CD4-positive, alpha-beta T cell treated with Interleukin-4 for 1 hour (primary cell): ENCODE results near the gene ERLIN1.
"Not testable (repeated sequence)": the region's sequence is repeated elsewhere in the genome, so short reads cannot be mapped to it uniquely, and the experiment has no call there.

Experiments used
- DNase-seq, 2 donors: peaks; one replicate each; pipeline ENCODE4 v3.0.0-alpha.2; 2020 to 2022

The ERLIN1 gene

DNA sequence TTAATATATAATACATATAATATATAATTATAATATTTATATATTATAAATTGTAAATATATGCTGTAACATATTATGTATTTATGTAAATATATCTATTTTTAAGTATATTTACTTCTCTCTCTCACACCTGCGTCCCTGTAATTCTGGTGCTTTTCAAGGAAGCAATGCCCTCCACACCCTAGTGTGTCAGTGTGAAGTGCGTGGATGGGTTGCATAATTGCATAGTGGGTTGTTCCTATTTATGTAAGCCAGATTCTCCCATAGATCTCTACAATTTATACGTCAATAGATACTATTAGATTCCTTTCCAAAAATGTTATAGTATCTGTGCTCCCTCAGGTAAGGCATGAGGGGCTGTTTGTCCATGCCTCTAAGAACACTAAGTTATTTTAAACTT lies 54.3 kb downstream of the ERLIN1 start:
- no peak for DNase-seq

DNA sequence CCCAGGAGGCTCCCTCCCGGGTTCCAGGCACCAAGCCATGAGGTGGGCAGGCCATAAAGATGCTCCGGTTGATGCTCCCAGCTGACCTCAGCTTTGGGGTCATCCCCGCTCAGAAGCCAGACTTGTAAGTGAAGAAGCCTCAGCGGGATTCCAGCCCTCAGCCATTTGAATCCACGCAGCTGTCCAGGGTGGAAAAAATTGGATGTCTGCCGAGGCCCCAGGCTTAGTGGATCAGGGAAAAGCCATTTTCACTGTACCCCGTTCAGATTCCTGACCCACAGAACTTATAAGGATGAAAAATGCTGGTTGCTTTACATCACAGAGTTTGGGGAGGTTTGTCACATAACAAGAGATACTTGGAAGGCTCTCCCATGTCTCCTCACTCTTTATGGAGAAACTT lies 55.0 kb downstream of the ERLIN1 start:
- no peak for DNase-seq

DNA sequence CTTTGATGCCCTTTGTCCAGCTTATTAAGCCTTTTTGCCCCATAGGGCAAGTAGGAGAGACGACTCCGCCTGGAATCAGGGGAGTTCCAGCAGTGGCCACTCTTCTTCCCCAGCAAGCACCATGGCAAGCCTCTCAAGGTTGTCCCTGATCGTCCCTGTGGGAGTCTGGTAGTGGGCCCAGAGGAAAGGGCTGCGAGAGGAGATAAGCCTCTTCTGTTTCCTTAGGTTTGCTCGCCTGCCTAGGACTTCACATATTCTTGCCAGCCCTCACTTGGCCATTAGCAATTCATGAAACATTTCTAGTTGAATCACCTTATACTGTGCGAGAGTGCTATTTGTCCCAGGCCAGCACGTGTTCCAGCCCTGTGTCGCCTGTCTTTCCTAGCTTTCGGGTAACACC lies 56.4 kb downstream of the ERLIN1 start:
- DNase-seq: no peak

DNA sequence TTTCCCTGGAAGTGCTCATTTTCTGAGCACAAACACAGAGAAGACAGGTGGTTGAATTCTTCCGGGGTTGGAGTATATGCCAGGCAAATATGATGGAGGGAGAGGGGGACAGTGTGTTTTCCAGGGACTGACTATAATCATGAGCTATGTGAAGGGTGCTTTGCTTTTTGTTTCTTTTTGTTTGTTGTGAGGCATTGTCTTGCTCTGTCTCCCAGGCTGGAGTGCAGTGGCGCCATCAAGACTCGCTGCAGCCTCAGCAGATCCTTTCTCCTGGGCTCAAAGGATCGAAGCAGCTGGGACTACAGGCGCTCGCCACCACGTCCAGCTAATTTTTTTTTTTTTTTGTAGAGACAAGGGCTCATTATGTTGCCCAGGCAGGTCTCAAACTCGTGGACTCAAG lies 56.9 kb downstream of the ERLIN1 start:
- no peak for DNase-seq

DNA sequence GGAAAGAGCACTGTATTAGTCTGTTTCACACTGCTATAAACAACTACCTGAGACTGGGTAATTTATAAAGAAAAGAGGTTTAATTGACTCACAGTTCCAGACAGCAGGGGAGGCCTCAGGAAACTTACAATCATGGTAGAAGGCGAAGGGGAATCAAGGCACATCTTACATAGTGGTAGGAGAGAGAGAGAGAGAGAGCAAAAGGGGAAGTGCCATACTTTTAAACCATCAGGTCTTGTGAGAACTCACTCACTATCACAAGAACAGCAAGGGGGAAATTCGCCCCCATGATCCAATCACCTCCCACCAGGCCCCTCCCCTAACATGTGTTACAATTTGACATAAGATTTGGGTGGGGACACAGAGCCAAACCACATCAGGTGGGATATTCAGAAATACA lies 60.5 kb downstream of the ERLIN1 start:
- not testable (repeated sequence) for DNase-seq

DNA sequence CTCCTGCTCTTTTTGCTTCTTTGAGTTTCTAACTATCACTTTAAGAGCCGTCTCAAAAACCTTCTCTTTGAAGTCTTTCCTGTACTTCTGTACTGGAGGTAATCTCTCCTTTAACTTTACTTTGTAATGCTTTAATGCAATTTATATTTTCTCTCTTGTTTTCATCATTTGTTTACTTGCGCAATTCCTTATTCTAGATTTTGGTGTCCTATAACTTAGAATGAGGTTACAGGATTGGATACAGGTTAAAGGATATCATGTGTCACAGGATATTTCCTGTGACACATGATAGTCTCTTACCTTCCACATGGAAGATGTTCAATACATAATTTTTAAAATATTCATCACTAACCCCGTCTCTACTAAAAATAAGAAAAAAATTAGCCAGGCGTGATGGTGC lies 61.7 kb downstream of the ERLIN1 start:
- no peak for DNase-seq

DNA sequence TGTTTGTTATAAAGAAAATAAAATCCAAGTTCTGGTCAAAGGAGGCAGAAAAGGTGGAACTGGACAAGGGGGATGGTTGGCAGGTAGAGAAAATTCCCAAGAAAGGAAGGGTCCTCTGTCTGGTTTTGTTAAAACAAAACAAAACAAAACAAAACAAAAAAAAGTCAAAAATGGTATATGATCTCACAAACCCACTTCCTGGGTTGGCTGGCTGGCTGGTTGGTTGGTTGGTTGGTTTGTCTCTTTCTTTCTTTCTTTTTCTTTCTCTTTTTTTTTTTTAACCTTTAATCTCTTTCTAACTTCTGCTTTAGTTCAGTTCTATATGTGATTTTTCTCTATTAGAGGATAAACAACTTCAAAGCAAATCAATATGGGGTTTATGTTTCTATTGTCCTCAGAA lies 63.0 kb downstream of the ERLIN1 start:
- DNase-seq: no peak

DNA sequence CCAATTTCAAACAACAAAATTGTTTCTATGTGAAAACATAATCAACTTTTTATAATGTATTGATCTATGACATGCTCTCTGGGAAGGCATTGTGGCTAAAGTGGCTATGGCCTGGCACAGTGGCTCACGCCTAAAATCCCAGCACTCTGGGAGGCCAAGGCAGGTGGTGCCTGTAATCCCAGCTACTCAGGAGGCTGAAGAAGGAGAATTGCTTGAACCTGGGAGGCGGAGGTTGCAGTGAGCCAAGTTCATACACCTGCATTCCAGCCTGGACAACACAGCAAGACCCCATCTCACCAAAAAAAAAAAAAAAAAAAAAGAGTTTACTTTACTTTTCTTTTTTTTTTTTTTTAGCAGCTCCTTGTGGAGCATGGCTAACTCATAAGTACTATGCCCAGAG lies 65.3 kb downstream of the ERLIN1 start:
- no peak for DNase-seq

DNA sequence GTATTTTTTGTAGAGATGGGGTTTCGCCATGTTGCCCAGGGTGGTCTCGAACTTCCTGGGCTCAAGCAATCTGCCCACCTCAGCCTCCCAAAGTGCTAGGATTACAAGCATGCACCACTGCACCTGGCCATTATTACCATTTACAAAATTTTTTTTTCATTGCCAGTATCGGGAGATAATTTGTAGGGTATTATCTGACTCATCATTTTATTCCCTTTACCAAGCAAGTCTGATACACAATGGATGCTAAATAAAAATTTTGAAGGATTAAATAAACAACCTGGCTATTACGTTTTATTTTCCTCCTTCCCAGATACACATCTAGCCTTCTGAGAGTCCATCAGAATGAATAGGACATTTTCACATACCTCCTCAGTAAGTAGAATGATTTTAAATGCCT lies 66.1 kb downstream of the ERLIN1 start:
- DNase-seq: no peak

DNA sequence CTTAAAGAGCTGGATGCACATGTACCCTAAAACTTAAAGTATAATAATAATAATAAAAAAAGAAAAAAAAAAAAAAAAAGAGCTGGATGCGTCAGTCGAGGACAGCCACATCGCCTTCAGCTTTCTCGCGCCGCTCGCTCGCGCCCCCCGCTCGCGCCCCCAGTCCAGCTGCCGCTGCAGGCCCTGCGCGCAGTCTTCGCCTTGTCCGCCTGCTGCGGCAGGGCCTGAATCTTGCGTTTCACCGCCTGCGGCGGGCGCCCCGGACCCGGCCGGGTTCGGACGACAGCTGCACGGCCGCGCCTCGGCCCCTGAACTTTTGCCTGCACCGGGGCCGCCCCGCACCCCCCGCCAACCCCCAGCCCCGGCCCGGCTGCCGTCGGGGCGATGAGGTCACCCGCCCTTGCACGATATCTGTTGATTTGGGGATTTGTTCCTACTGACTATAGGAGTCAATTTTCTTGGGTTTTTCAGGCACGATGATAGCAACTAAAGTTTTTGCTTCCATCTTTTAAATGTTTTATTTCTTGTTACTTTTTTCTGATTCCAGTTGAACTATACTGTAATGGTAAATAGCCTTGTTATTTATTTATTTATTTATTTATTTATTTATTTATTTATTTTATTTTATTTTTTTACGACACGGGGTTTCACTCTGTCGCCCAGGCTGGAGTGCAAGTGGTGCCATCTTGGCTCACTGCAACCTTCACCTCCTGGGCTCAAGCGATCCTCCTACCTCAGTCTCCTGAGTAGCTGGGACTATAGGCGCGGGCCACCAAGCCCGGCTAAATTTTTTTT lies 70.7 kb downstream of the ERLIN1 start:
- DNase-seq: no peak

DNA sequence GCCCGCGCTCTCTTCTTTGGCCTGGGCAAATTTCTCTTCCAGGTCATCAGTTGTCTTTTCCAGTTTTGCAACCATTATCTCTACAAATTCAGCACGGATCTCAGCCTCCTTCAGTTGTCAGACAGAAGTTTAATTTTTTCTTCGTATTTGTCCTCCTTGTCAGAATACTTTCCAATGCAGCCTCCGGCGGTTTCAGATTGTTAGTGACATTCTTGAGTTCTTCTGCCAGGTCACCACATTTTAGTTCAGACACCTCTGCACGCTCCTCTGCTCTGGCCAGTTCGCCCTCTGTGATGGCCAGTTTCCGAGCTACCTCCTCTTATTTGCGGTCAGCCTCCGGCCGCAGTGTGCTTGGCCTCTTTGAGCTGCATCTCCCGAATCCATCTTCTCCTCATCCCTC lies 71.4 kb downstream of the ERLIN1 start:
- DNase-seq: no peak

DNA sequence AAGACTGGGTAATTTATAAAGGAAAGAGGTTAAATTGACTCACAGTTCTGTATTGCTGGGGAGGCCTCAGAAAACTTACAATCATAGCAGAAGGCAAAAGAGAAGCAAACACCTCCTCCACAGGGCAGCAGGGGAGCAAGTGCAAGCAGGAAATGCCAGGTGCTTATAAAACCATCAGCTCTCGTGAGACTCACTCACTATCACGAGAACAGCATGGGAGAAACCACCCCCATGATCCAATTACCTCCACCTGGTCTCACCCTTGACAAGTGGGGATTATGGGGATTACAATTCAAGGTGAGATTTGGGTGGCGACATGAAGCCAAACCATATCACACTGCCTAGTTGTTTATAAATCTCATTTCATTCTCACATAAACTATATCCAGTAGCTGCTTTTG lies 76.2 kb downstream of the ERLIN1 start:
- DNase-seq: no peak

DNA sequence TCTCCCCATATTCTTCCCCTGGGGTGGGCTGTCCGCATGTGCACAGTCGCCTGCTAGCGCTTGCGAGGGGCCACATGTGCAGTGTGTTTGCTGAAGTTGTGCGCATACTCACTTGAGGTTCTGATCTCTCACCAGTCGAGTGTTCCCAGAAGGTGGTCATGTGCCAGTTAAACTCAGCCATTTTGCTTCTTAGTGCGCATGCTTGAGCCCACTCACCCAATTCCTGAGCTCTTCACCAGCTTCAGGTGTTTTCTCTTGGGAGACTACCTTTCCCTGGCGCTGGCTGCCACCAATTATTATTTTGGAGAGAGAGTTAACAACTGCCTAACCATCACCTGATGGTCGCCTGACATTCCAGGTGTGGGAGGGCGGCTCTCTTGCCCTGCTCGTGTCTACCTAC lies 79.0 kb downstream of the ERLIN1 start:
- DNase-seq: no peak

DNA sequence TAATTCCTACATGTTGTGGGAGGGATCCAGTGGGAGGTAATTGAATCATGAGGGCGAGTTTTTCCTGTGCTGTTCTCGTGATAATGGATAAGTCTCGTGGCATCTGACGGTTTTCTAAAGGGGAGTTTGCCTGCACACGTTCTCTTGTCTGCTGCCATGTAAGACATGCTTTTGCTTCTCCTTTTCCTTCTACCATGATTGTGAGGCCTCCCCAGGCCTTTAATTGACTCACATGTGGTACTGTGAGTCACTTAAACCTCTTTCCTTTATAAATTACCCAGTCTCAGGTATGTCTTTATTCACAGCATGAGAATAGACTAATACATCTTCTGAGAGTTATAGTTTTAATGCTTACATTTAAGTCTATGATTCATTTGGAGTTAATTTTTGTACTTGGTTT lies 81.5 kb downstream of the ERLIN1 start:
- no peak for DNase-seq

DNA sequence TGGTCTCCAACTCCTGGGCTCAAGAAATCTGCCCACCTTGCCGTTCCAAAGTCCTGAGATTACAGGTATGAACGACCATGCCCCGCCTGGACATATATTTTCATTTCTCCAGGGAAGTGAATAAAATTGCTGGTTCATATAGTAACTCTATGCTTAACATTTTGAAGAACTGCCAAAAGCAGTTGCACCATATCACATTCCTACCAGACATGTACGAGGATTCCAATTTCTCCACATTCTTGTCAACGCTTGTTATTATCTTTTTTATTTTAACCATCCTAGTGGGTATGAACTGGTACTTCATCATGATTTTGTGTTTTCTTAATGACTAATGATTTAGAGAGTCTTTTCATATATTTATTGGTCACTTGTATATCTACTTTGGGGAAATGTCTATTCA lies 82.2 kb downstream of the ERLIN1 start:
- no peak for DNase-seq

DNA sequence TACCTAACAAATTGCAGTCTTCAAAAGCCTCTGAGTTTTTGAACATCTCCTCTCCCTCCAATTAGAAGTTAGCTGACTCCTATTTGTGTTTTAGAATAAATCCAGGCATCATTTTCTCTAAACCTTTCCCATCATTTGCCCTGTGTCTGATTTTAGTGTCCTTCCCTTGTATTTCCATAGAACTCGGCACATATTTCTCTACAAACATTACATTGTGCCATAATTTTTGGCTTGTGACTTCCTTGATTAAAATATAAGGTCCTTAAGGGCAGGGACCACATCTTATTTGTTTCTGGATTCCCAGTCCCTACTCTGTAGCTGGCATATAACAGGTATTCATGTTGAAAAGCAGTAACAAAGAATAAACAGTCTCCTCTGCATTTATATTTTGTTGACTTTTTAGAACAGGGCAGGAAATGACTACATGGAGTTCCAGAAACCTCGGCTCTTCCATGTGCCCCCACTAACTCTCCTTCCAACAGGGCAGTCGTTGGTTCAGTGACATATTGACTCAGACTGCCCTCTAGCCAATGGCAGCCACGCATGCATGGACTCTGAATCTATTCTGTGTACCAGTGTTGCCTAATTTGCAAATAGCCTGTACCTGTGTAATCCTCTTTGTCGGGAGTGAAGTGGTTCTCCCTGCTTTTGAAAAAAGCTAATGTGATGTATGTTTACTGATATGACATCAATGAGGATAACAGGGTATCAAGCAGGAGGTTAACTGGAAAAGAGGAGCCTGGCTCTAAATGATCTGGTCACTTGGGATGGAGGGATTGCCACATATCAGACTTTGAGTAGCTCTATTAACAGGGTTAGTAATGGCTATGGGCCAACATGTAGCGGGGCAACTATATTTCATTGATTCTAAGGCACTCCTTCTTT lies 84.4 kb downstream of the ERLIN1 start:
- no peak for DNase-seq

DNA sequence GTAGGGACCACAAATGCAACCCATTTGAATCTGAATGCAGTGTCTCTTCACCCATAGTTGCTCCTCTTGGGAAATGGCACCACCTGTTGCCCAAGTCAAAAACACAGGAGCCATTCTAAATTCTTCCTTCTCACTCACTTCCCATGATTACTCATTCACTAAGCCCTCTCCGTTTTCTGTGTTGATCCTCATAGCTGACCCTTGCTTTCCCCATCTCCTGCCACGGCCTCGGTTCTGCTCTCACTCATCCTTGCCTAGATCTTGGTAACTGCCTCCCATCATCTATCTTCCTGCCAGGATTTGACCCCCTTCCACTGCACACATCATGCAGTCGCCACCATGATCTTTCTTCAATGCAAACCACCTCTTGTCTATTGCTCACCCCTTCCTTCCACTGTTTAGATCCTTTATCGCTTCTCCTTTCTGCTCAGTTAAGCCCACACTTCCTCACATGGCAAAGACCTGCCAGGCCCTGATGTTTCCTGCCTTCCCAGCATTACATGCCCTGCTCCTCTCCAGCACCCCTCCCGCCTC lies 85.1 kb downstream of the ERLIN1 start:
- no peak for DNase-seq
